Ovary (tissue), 10 donors: ENCODE results near the gene TTLL12. TPM values are rescaled to one million over a fixed set of nuclear protein-coding genes. Genes with fewer than 3 reads are reported as not detected.

Source experiments
- DNase-seq, 5 donors: peaks; one replicate each; pipeline ENCODE4 v3.0.0-alpha.2; 2019 to 2020
- H3K27ac ChIP-seq, 2 donors: fragments of 200-600 bp; one replicate each; pipeline versions ENCODE4 v1.5.1 to v1.8.0; 2019 to 2022
- H3K27me3 ChIP-seq: fragments of 200-600 bp; one replicate; pipeline ENCODE4 v1.8.0; 2022
- H3K36me3 ChIP-seq: fragments of 200-600 bp; sonication (generic); one replicate; pipeline ENCODE4 v1.5.1; 2019
- H3K4me1 ChIP-seq: one replicate; pipeline ENCODE4 v1.8.1; 2013; ENCODE audit warnings: mild to moderate bottlenecking, moderate library complexity; ENCODE audit not compliant: insufficient read depth
- H3K4me3 ChIP-seq: fragments of 200-600 bp; sonication (generic); one replicate; pipeline ENCODE4 v1.5.1; 2017
- H3K9me3 ChIP-seq, 2 donors: fragments of 200-600 bp in 1 of 2; sonication (generic) in 1 of 2; one replicate each; pipeline versions ENCODE4 v1.5.1 to v1.8.1; 2013 to 2019; ENCODE audit warnings: mild to moderate bottlenecking in 1 of 2, moderate library complexity in 1 of 2
- EP300 ChIP-seq: sonication (generic); formaldehyde crosslinking; IDR thresholded peaks from one replicate; pipeline ENCODE4 v1.6.1; 2017; ENCODE audit warnings: antibody characterized with exemption
- POLR2A ChIP-seq: fragments of 450-650 bp; IDR thresholded peaks from one replicate; pipeline ENCODE4 v1.6.1; 2017; ENCODE audit warnings: antibody characterized with exemption, mild to moderate bottlenecking, moderate library complexity
- WGBS, 3 donors: extraction: QIAGEN DNeasy Blood & Tissue Kit in 1 of 3; methylation state at CpG; one replicate each; pipeline versions ENCODE4 v1.1.5 to v1.1.7; 2013 to 2017; 5-methylcytosine and 5-hydroxymethylcytosine counted together
- intact Hi-C, 4 donors: fragments of 100-400 bp; cut with DNase I; formaldehyde crosslinking; loops; one replicate each; pipeline versions ENCODE4 v1.11.0 to v1.15.1; 2022 to 2023
- long read RNA-seq, 3 donors: library from polyadenylated mRNA in 2 of 3; unstranded in 2 of 3; transcript quantifications; one replicate each; pipeline ENCODE4 v2.0.0 and lab custom pipeline, GENCODE V29; 2021 to 2026
- polyA plus RNA-seq, 2 donors: library from polyadenylated mRNA; stranded (reverse); fragments of 200-250 nt in 1 of 2; fragments of 350-450 nt in 1 of 2; fragmentation: Illumina TruSeq in 1 of 2; extraction: RNeasy Lipid Tissue Mini Kit (QIAGEN cat#74804) in 1 of 2; gene quantifications; one replicate each; pipeline ENCODE4 v1.2.3, GENCODE V29; 2013 to 2014
- total RNA-seq, 7 donors: library from RNA; depleted of rRNA in 2 of 7; stranded (reverse); fragments of >200 nt in 2 of 7; fragmentation: NEBNext Ultra II Directional in 3 of 7; extraction: Animal tissue kit (Norgen Biotek cat#: 25700) in 3 of 7; gene quantifications; one replicate each; pipeline versions ENCODE4 v1.1.0 to v1.2.4, GENCODE V29; 2016 to 2023
- TF ChIP-seq, protein P1 (sequence below), 3 donors: fragments of 450-650 bp in 2 of 3; fragments of 200-600 bp in 1 of 3; IDR thresholded peaks; one replicate each; pipeline versions ENCODE4 v1.5.1 to v1.8.0; 2016 to 2022; ENCODE audit warnings: antibody characterized with exemption in 3 of 3, mild to moderate bottlenecking in 1 of 3
- donor health status: DM: no; HTN: no; CAD: no; lungs with moderate emphysema.
- donor health status: DM: no; HTN: no; CAD: no.
- donor health status: Bipolar disorder and iron deficiency.
- donor health status: DM: yes; HTN: yes; CAD: no.
- donor health status: DM: no; HTN: no; CAD: no.
- donor health status: DM: yes; HTN: yes; CAD: no.

The TTLL12 gene
- total RNA-seq (10 to 100 TPM; 17.0 to 68.4 (median 43.6) TPM), polyA plus RNA-seq (10 to 100 TPM in 1 of 2 donors, 1 to 10 TPM in 1; 5.8 to 27.9 TPM)
- long read RNA-seq, donor 1, transcript TTLL12-201 (14 exons, 3,385 nt) = major isoform, 8 of 66 reads
- long read RNA-seq, donor 1, transcript TTLL12-203 (3 exons, 2,451 nt) = minor isoform, 5 of 66 reads
- long read RNA-seq, donor 1, partial matches to known transcripts = 36 of 66 reads
- long read RNA-seq, donor 1, other reads (novel, unspliced or antisense) = 17 of 66 reads
- long read RNA-seq, donor 2, transcript TTLL12-201 (14 exons, 3,385 nt) = major isoform, 8 of 9 reads
- long read RNA-seq, donor 2, partial matches to known transcripts = 0 of 9 reads
- long read RNA-seq, donor 2, other reads (novel, unspliced or antisense) = 0 of 9 reads
- long read RNA-seq, donor 3, transcript TTLL12-201 (14 exons, 3,385 nt) = major isoform, 208 of 295 reads
- long read RNA-seq, donor 3, partial matches to known transcripts = 47 of 295 reads
- long read RNA-seq, donor 3, other reads (novel, unspliced or antisense) = 39 of 295 reads

DNA sequence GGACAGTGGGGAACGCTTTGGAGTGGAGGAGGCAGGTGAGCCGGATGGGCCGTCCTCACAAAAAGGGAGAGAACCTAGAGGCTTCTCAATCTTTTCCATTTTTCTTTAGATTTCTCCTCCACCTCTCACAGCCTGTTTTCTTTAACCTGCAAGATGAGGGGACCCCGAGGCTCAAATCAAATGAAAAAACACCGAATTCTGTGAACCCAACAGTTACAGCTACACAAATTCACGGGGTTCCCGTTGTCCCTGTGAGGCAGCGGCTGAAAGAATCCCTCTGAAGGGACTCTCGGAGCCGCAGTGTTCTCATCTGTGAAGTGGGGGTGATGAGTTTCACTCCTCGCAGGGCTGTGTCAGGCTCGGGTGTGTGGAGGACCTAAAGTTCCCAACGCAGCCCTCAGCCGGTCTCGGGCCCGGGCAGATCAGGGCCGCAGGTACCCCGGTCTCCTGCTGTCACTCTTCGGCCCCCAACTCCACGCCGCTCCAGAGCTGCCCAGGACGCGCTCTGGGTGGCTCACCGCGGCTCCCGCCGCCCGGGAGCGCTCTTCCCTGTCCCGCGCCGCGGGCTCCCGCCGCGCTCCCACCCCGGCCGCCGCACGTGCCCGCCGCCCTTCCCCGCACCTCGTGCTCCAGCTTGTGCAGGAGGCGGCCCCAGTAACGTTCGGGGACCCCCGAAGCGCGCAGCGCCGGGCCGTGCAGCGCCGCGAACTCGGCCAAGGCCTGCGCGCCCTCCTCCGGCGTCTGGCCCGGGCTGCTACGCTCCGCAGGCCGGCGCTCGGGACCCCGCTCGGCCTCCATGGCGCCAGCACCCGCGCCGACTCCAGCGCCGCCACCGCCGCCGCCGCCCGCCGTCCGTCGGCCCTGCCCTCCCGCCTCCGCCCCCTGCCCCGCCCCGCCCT lies at the start of gene TTLL12:
Gene TTLL12, minus strand, starts transcription at position 863 of the 899 bp plus-strand sequence. Its CDS starts 65 bp downstream, at position 798.
- peak; percentile 52 to 78 (median 74) for DNase-seq
- WGBS, 3 donors = 1% methylated on average over 44 to 83 of the region's 87 CpGs
- TF ChIP-seq, protein P1, sequence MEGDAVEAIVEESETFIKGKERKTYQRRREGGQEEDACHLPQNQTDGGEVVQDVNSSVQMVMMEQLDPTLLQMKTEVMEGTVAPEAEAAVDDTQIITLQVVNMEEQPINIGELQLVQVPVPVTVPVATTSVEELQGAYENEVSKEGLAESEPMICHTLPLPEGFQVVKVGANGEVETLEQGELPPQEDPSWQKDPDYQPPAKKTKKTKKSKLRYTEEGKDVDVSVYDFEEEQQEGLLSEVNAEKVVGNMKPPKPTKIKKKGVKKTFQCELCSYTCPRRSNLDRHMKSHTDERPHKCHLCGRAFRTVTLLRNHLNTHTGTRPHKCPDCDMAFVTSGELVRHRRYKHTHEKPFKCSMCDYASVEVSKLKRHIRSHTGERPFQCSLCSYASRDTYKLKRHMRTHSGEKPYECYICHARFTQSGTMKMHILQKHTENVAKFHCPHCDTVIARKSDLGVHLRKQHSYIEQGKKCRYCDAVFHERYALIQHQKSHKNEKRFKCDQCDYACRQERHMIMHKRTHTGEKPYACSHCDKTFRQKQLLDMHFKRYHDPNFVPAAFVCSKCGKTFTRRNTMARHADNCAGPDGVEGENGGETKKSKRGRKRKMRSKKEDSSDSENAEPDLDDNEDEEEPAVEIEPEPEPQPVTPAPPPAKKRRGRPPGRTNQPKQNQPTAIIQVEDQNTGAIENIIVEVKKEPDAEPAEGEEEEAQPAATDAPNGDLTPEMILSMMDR (IDR thresholded peaks at IDR 0.05) = no peak
- no peak for TF ChIP-seq POLR2A
- TF ChIP-seq EP300 = no peak

DNA sequence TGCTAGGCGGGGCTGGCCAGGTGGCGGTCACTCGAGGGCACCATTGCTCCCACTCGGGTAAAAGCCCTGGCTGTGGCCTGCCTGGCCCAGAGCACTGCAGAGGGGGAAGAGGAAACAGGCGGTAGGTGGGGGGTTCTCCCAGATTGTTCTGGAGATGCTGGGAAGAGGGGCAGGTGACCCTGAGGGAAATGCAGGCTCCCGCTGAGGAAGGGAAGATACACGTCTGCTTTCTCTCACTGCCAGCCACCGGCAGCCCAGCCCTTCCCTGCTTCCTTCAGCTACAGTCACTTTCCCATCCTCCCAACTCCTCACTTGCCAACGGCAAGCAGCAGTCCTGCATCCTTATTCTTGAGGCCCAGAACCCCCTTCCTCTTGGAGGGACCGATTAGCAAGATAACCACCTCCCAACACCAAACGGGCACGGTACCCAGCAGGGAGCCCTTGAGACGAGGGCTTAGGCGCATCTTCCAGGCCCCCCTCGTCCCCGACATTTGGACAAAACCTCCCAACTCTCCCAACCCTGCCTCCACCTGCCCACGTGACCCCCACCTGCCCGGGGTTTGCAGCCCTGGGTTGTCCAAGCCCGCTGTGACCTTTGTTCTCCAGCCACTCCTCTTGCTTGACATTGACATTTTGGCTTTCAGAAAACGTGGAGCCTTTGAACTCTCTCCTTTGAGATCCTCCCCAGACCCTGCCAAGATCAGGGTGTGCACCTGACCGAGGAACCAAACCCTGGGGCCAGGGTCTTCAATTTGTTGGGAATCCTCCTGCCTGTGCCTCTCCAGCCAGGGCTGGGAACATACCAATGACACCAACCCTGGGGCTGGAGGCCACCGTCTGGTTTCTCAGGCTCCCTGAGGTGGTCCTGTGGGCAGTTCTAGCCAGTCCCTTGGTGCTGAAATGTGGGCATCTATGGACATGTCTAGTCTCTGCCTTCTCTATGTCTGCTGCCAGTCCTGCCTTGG lies 48.8 kb upstream of the TTLL12 start:
- Histone ChIP-seq H3K27ac (peak overlapping the region; percentile 40 to 84), H3K9me3 (no peaks in the 10 kb centered on the region), H3K4me1 (peaks cover 50% of the 10 kb centered on the region), H3K27me3 (no peaks in the 10 kb centered on the region), H3K36me3 (no peaks in the 10 kb centered on the region), H3K4me3 (no peak overlapping the region)
- DNase-seq = no peak
- intact Hi-C loops = loop anchor here in 2 of 4 donors (5.0 to 10.0 kb wide), 2 partner anchors 37 to 109 kb away; partner anchors contain the start of gene SCUBE1 (in 1 of the 2)
- WGBS, 3 donors = 68 to 69% (median 69%) methylated on average over 22 of the region's 22 CpGs
- TF ChIP-seq EP300 (no peak), POLR2A (no peak)
- TF ChIP-seq, protein P1 (IDR thresholded peaks at IDR 0.05) = no peak

More for the DNA sequence above, at the start of gene TTLL12:
- Histone ChIP-seq H3K27ac (peak within 1 kb of the TSS; percentile 82 to 83), H3K36me3 (no peaks in the 10 kb centered on the region), H3K4me3 (peak within 1 kb of the TSS; percentile 58), H3K9me3 (no peaks in the 10 kb centered on the region), H3K27me3 (no peaks in the 10 kb centered on the region), H3K4me1 (peaks cover 20% of the 10 kb centered on the region)
- intact Hi-C loops = no loop called here

DNA sequence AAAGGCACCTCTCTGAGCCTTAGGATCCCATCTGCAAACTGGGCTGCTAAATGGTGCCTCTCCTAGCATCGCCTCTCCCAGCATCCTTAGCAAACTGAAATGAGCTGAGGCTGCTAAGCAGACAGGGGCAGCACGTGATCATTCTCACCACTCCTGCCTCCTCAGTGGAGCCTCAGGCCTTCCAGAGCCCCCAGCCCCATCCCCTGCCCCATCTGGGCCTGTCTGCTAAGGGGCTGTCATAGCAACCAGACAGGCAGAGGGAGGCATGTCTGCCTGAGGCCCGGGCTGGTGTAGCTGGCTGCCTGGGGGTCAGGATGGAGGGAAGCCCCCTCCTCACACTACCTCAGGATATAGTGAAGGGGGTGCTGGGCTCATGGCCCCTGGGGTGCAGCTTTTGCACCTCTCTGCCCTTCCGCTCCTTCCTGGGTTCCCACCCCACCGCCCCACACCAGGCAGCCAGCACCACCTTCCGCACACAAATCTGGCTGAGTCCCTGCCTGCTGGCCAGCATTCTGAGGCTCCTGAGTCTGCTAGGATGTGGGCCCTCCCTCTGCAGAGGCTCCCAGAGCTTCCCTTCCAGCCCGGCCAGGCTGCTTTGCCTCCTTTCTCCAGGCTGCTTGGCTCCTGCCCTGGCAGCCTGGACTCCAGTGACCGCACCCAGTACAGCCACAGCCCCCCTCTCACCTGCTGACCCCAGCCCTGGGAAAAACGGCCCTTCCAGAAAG lies 47.5 kb upstream of the TTLL12 start:
- Histone ChIP-seq H3K36me3 (no peaks in the 10 kb centered on the region), H3K27me3 (no peaks in the 10 kb centered on the region), H3K4me3 (no peak overlapping the region), H3K4me1 (peaks cover 37% of the 10 kb centered on the region), H3K27ac (peak overlapping the region; percentile 34 to 84), H3K9me3 (no peaks in the 10 kb centered on the region)
- intact Hi-C loops = loop anchor here in 2 of 4 donors (5.0 to 10.0 kb wide), 3 partner anchors 110 to 153 kb away; partner anchors contain the start of gene SCUBE1 (in 1 of the 2)
- TF ChIP-seq, protein P1 (IDR thresholded peaks at IDR 0.05) = no peak
- no peak for TF ChIP-seq EP300
- TF ChIP-seq POLR2A = no peak
- peak in 3 of 5 donors; percentile 59 to 71 (median 61) for DNase-seq
- 47 to 54% (median 48%) methylated on average over 9 of the region's 9 CpGs for whole genome bisulfite sequencing, 3 donors
